Activated T-cell treated with anti-CD3 and anti-CD28 coated beads for 4 hours (primary cell): Measurements from ENCODE around the gene ITIH5.

Experiments
- DNase-seq: peaks from one replicate; pipeline ENCODE4 v3.0.0-alpha.2; 2020

Gene ITIH5

DNA sequence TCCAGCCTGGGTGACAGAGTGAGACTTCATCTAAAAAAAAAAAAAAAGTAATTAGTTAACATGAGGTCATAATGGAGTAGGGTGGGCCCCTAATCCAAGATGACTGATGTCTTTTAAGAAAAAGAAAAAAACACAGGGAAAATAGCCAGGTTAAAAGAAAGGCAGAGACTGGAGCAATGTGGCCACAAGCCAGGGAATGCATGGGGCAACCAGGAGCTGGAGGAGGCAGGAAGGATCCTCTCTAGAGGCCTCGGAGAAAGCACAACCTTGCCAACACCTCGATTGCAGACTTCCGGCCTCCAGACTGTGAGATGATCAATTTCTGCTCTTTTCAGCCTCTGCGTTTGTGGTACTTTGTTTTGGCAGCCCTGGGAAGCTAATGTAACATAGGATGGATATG lies 121.5 kb downstream of the ITIH5 start:
- no peak for DNase-seq

DNA sequence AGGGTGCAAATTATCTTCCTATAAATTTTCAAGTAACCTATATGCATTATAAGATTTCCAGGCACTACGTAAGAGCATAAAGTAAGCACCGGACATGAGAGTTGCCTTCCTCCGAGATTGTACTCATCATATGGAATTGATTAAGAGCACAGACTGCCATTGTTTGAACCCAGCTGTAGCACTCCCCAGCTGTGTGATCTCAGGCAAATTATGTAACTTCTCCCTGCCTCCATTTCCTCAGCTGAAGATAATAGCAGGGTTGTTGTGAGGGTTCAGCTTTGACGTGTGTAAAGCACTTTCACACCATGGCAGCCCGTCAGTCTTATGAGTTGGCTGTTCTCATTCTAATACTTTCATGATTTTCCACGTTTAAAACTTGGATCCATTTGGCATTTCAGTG lies 122.6 kb downstream of the ITIH5 start:
- DNase-seq: no peak

GRCh38 chr10:7542189-7542914 lies 124.4 kb downstream of the ITIH5 start:
- DNase-seq: no peak

DNA sequence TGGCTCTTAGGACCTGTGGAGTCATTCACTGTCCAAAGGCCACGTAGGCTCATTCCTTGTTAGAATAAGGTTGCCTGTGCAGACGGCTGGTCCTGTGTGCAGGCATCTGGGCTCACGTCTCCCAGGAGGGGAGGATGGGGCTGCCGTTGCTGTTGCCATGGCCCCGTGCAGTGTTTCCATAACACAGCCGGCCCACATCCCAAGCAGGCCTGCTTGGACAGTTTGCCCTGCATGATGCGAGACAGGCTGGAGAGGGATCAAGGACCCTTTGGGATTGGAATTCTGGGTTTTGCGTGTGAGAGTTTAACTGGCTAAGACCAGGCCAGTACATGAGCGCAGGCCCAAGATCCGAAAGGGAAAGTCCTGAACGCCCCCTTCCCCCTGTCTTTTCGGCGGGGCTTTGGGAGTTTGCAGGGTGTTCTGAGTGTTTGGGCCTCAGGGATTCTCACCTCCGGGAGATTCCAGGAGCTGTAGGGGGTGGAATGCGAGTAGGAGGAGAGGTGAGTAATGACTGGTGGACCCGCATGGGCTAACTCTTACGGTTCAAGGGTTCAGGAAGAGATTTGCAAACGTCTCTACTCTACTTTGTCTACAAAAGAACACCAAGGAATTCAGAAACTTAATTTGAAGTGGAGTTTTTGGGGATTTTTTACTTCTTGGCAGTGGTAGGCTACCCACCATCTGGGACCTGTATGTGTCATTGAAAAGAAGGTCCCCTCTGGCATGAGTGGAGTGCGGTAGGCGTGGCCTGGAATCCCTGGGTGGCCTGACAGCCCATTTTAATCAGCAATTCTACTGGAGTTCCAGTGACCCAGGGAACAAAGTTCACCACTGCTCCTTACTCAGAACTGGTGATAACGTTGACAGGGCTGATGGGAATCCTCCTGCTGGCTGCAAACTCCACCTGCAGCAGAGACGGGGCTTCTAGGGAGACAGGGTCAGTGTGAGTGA lies 125.4 kb downstream of the ITIH5 start:
- no peak for DNase-seq

GRCh38 chr10:7538970-7539654 lies 127.7 kb downstream of the ITIH5 start:
- DNase-seq: no peak

DNA sequence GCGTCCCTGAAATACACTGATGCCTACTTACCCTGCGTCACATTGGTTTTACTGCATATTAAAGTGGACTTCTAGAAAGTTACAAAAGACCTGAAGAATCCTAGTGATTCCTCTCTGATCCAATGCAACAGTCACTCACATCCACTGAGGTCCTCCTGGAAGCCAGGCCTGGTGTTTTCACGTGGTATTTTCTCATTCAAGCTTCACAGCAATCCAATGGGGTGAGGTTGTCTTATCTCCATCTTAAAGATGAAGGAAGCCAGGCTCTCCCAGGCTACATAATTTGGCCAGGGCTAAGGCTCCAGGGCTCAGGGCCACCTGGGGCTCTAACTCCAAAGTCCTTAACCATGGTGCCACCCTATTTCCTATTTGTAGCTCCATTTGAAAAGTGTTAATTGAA lies 129.6 kb downstream of the ITIH5 start:
- no peak for DNase-seq

GRCh38 chr10:7534480-7534852 lies 132.3 kb downstream of the ITIH5 start:
- no peak for DNase-seq

DNA sequence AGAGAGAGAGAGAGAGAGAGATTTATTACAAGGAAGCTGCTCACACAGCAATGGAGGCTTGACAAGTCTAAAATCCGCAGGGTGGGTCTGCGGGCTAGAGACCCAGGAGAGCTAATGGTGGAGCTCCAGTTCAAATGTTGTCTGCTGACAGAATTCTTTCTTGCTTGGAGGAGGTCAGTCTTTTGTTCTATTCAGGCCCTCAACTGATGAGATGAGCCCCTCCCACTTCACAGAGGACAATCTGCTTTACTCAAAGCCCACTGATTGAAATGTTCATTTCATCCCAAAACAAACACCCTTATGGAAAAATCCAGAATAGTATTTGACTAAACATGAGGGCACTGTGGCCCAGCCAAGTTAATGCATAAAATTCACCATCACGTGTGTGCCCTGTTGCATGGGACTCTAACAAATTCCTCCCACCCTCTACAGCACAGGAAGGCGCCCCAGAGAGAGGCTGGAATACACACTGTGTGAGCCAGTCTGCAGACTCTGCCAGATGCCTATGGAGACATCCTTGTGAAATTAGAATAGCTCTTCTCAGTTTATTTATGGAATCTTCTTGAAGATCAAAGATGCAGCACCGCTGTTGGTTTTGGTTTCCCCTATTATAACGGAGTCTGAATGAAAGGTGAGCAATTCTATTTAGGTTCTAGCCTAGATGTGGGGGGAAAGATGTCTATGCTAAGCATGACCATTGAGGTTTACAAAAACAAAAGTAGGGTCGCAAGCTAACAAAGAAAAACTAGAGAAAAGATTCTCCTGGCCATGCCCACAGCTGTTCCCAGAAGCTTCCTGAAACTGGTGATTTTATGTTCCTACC lies 132.9 kb downstream of the ITIH5 start:
- no peak for DNase-seq

DNA sequence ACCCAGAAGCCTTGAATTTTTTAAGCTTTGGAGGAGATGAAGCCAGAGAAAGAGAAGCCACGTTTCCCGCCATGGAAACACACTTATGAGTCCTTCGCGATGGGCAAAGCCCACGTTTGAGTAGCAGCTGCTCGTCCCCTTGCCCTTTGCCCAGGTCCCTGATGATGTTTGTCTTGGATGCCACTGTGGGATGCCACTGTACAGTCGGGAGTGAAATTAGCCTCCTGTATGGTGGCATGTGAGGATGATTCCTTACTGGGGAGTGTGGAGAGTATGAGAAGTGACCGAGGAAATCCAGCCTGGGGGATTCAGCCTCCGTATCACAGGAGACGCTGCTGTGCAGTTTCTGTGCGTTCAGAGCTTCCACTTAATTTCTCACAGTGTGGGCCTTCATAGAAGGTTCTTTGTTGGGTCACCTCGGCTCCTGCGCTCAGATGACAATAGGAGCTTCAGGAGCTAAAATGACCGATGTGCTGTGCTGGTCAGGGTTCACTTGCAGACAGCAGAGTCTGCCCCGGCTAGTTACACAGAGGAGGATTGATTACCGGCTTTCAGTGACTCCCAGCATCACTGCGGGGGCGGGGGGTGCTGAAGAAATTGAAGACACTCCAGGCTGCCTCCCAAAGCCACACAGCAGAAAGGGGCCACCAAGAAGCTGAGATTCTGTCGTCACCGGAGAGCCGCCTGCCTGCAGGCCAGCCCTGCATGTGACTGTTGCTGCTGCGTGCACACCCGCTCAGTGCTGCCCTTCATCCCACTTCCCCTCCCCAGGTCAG lies 133.9 kb downstream of the ITIH5 start:
- DNase-seq: no peak

DNA sequence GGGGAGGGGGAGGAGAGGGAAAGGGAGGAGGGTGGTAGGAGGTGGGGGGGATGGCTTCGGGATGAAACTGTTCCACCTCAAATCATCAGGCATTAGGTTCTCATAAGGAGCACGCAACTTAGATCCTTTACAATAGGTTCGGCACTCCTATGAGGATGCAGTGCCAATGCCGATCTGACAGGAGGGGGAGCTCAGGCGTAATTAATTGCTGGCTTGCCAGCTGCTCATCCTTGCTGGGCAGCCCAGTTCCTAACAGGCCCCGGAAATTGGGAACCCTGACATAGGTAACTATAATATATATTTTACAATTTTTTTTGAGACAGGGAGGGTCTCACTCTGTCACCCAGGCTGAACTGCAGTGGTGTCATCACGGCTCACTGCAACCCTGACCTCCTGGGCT lies 137.1 kb downstream of the ITIH5 start:
- DNase-seq: no peak

DNA sequence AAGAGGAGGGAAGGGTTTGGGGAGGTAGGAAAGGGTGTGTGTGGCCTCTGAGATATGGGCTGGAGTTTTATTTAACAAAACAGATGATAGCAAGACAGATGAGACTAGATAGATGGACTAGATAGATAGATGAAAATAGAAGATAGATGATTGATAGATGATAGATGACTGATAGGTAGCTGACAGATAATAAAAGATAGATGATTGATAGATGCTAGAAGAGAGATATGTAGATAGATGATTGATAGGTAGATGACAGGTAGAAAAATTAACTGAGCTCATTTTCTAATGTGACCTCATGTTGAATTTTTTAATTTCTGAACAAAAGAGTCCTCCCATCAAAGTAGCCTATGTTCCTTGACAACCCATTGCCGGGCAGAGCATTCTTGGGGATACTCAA lies 139.3 kb downstream of the ITIH5 start:
- DNase-seq: no peak

GRCh38 chr10:7526017-7526400 lies 140.8 kb downstream of the ITIH5 start:
- DNase-seq: no peak

- peak; percentile 59 for DNase-seq
These were observed 141.3 kb downstream of the ITIH5 start for GRCh38 chr10:7525314-7526016.

DNA sequence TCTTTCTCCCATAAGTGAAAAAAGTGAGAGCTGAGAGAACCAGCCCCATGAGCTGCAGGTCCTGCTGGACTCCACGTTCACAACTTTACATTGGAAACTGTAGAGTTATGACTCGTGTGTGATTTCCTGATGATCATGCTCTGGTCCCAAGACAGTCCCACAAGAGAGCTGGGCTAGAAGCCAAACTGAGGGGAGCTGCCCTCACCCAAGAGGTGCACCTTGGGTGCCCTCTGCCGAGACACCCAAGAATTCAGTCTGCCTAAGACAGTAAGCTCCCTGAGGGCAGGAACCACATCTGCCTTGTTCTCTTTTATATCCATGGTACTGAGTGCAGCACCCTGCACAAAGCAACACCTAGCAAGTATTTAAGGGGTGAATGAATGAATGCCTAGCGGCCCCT lies 143.1 kb downstream of the ITIH5 start:
- DNase-seq: no peak

DNA sequence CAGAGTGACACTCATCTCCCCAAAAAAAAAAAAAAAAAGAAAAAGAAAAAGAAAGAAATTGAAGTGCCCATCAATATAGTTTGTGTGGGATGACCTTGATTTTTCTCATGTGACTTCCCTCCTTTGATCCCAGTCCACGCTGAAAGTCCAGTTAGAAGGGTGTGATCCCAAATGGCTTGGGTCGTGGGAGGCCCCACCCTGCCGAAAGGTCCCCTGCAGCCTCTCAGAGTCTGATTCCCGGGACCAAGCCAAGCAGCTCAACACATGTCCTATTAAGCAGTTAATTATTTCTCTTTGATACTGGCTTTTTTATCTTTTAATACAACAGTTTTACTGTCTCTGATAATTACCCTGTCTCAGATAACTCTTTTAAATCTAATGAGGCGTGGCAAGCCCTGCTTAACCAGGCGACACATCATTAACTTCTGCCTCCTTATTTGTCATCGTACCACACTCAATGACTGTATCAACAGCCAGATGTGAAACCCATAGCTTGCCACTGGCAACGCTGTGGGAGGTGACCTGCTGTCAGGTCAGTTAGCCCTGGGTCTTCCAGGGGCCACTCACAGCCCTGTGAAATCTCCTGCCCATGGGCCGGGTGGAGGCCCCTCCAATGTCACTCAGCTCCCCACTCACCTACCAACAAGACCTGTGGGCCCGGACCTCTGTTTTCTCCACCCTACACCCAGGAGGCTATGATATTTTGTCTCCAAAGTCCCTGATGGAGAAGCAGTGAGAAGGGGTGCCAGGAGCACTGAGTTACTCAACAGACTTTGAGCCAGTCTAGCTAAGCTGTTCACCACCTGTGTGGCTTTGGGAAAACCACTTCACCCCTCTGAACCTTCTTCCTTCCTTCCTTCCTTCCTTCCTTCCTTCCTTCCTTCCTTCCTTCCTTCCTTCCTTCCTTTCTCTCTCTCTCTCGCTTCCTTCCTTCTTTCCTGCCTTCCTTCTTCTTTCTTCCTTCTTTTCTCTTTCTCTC lies 146.0 kb downstream of the ITIH5 start:
- DNase-seq: no peak

GRCh38 chr10:7519351-7519750 lies 147.4 kb downstream of the ITIH5 start:
- no peak for DNase-seq

DNA sequence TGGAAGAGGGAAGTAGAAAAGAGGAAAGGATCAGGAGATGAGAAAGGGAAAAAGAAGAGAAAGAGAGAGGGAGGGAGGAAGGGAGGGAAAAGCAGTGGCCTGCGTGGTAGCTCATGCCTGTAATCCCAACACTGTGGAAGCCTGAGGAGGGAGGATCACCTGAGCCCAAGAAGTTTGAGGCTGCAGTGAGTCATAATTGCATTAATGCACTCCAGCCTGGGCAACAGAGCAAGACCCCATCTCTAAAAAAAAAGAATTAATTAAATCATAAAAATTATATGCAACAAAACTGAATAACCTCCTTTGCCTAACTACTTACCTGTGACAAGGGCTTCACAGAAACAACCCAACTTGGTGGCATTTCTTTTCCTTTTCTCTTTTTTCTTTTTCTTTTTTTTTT lies 148.1 kb downstream of the ITIH5 start:
- no peak for DNase-seq

GRCh38 chr10:7515439-7515838 lies 151.3 kb downstream of the ITIH5 start:
- no peak for DNase-seq

- no peak for DNase-seq
These were observed 152.8 kb downstream of the ITIH5 start for GRCh38 chr10:7513936-7514335.

DNA sequence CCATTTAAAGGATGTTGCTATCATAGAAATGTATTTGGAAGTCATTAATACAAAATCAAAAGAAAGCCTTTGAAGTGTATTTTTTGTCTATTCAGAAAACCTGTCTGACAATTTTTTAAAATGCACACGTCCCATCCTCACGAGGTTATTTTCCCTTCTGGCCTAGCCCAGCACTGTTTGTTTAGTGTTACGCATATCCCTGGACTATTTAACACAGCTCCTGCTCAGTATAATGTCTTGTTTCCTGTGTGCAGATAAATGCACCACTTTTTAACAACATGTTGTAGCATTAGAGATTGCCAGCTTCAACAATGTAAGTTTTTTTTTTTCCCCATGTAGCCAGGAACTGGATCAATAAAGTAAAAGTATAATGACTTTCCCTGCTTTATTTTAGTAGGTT lies 153.3 kb downstream of the ITIH5 start:
- DNase-seq: no peak
